Heart left ventricle (tissue), 13 donors: ENCODE measurements around the gene ORM2.

ENCODE experiments used
- POLR2A ChIP-seq, 2 donors: fragments of 450-650 bp; IDR thresholded peaks; one replicate each; pipeline ENCODE4 v1.6.1; 2017; ENCODE audit warnings: antibody characterized with exemption in 2 of 2, mild to moderate bottlenecking in 2 of 2, moderate library complexity in 2 of 2
- TF ChIP-seq, protein P1 (sequence below), 12 donors: fragments of 200-600 bp; sonication (generic) in 4 of 12; IDR thresholded peaks; one replicate each; pipeline versions ENCODE4 v1.5.0 to v1.8.0; 2018 to 2022; ENCODE audit warnings: antibody characterized with exemption in 12 of 12, mild to moderate bottlenecking in 5 of 12
- donor health status: ischemic (EF 13 %, LVEDD 7.1; RV severe dilation, severe dysfunction).
- donor health status: DM: no; HTN: yes; CAD: no.
- donor health status: DM: no; HTN: no; CAD: no.
- donor health status: ischemic (EF 25% LVEDD 6.9; RV normal size, moderate dysfunction).
- donor health status: ischemic (EF 25% LVEDD 5.7; RV mildly dilated, moderate dysfunction).
- donor health status: ischemic (EF 35%, LVEDD 5.7; RV mildly dilated, moderate dysfunction).
- donor health status: nonischemic (EF 11% LVEDD 7.7; RV severe dilation, severe dysfunction).
- donor health status: DM: yes; HTN: yes; CAD: no.
- donor health status: PGD.
- donor health status: ischemic (EF 29% LVEDD 5.4; RV normal size, mild dysfunction).
- donor health status: nonischemic (EF 23%, LVEDD 6.1; RV moderate dilation, normal function).

DNA sequence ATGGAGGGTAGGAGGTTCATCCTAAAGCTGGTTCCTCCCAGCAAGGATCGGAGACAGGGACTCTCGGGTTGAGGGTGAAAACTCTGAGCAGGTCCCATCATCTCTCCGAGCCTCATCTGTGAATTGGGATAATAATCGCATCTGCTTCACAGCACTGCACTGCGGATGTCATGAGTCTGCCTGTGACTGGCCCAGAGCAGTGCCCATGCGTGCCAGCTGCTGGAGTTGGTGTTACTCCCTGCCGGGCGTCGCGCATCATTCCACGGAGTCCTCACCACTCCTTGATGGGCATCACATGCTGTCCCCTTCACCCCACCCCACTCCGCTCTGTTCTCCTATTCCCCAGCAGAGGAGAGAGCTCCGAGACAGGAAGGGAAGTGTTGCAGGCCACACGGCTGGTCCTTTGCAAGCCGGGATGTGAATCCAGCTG, 41.9 kb upstream of the ORM2 start:
- TF ChIP-seq, protein P1, sequence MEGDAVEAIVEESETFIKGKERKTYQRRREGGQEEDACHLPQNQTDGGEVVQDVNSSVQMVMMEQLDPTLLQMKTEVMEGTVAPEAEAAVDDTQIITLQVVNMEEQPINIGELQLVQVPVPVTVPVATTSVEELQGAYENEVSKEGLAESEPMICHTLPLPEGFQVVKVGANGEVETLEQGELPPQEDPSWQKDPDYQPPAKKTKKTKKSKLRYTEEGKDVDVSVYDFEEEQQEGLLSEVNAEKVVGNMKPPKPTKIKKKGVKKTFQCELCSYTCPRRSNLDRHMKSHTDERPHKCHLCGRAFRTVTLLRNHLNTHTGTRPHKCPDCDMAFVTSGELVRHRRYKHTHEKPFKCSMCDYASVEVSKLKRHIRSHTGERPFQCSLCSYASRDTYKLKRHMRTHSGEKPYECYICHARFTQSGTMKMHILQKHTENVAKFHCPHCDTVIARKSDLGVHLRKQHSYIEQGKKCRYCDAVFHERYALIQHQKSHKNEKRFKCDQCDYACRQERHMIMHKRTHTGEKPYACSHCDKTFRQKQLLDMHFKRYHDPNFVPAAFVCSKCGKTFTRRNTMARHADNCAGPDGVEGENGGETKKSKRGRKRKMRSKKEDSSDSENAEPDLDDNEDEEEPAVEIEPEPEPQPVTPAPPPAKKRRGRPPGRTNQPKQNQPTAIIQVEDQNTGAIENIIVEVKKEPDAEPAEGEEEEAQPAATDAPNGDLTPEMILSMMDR (IDR thresholded peaks at IDR 0.05): no peak
- TF ChIP-seq POLR2A (IDR thresholded peaks at IDR 0.05): no peak
